DOHH2 (cell line): Measurements from ENCODE around the gene SIRT5.

ENCODE experiments used
- EZH2phosphoT487 ChIP-seq: fragments of 200-600 bp; sonication (generic); IDR thresholded peaks from 2 replicates; pipeline ENCODE4 v1.6.1; 2017; ENCODE audit warnings: borderline replicate concordance, mild to moderate bottlenecking, antibody characterized with exemption, low read length, moderate library complexity, mixed read lengths
- TF ChIP-seq, protein P1 (sequence below): fragments of 200-600 bp; sonication (generic); IDR thresholded peaks from one replicate; pipeline ENCODE4 v1.5.1; 2014; ENCODE audit warnings: antibody characterized with exemption, mild to moderate bottlenecking, low read depth, low read length; ENCODE audit not compliant: poor library complexity, severe bottlenecking

GRCh38 chr6:13615792-13616120 lies 41.4 kb downstream of the SIRT5 start:
- TF ChIP-seq, protein P1, sequence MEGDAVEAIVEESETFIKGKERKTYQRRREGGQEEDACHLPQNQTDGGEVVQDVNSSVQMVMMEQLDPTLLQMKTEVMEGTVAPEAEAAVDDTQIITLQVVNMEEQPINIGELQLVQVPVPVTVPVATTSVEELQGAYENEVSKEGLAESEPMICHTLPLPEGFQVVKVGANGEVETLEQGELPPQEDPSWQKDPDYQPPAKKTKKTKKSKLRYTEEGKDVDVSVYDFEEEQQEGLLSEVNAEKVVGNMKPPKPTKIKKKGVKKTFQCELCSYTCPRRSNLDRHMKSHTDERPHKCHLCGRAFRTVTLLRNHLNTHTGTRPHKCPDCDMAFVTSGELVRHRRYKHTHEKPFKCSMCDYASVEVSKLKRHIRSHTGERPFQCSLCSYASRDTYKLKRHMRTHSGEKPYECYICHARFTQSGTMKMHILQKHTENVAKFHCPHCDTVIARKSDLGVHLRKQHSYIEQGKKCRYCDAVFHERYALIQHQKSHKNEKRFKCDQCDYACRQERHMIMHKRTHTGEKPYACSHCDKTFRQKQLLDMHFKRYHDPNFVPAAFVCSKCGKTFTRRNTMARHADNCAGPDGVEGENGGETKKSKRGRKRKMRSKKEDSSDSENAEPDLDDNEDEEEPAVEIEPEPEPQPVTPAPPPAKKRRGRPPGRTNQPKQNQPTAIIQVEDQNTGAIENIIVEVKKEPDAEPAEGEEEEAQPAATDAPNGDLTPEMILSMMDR, result no peak
- no peak for TF ChIP-seq EZH2phosphoT487
